SJSA1 (cell line): Measurements from ENCODE around the gene MRPS24. TPM values are rescaled to one million over a fixed set of nuclear protein-coding genes. Genes with fewer than 3 reads are reported as not detected.

ENCODE experiments used
- DNase-seq, 2 experiments: peaks; one replicate each; pipeline ENCODE4 v3.0.0-alpha.2; 2015 to 2020; ENCODE audit warnings: low spot score in 2 of 2, low read depth in 1 of 2
- H3K27ac ChIP-seq: fragments of 250-450 bp; sonication (Bioruptor Pico); 2 replicates; pipeline ENCODE4 v1.5.1; 2020; ENCODE audit warnings: mild to moderate bottlenecking, moderate library complexity
- H3K27me3 ChIP-seq: fragments of 250-450 bp; sonication (Bioruptor Pico); replicated peaks from 2 replicates; pipeline ENCODE4 v1.5.1; 2020; ENCODE audit warnings: mild to moderate bottlenecking, moderate library complexity
- H3K36me3 ChIP-seq: fragments of 250-450 bp; sonication (Bioruptor Pico); 2 replicates; pipeline ENCODE4 v1.5.1; 2020; ENCODE audit warnings: mild to moderate bottlenecking
- H3K4me1 ChIP-seq: fragments of 250-450 bp; sonication (Bioruptor Pico); replicated peaks from 2 replicates; pipeline ENCODE4 v1.6.1; 2021; ENCODE audit warnings: mild to moderate bottlenecking
- H3K4me3 ChIP-seq: fragments of 250-450 bp; sonication (Bioruptor Pico); 2 replicates; pipeline ENCODE4 v1.5.1; 2020; ENCODE audit warnings: mild to moderate bottlenecking
- H3K9me3 ChIP-seq: fragments of 250-450 bp; sonication (Bioruptor Pico); replicated peaks from 2 replicates; pipeline ENCODE4 v1.5.1; 2020; ENCODE audit warnings: mild to moderate bottlenecking
- total RNA-seq: library from RNA; depleted of rRNA; stranded (reverse); fragments of >200 nt; shearing (Covaris generic); gene quantifications from 2 replicates; pipeline ENCODE4 v1.2.3, GENCODE V29; 2014

Gene MRPS24
- total RNA-seq, 1 experiment from 2014 or later = 146 TPM

DNA sequence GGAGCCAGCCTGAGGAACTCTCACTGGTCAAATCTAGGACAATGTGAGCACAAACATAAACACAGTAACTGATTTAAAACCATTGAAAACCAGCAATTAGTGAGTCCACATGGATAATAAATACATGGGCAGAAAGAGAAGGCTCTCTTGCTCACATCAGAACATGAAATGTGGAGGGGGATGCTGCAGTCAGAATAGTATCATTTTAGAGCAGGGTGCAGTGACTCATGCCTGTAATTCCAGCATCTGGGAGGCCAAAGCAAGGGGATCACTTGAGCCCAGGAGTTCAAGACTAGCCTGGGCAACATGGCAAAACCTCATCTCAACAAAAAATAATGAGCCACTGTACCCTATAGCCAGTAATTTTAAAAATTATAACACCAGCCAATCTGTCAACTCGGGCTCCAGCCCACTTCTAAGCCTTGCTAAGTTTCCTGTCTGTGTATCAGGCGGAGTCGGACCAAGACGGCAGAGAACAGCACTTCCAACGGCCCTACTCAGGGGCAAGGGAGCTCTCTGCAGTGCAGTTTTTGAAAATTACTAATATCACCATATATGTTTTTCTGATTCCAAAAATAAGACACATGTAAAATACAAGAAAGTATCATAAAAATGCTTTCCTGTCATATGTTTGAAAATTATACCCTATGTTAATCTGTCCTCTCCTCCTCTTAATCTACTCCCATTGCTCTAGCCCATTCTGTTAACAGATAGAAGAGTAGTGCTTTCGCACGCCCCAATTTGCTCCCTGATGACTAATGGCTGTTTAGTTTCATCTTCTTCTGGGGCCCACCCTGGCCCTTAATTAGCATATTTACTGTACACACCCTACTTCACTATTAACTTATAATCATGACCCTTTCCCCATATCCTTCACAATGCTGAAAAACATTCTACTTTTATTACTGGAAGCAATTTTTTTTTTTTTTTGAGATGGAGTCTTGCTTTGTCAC lies 20.0 kb upstream of the MRPS24 start:
- H3K9me3 ChIP-seq = no peaks in the 10 kb centered on the region
- H3K4me3 ChIP-seq = no peak overlapping the region
- H3K4me1 ChIP-seq = peaks cover 10% of the 10 kb centered on the region
- DNase-seq = no peak
- no peaks in the 10 kb centered on the region for H3K27me3 ChIP-seq
- peaks cover 16% of the 10 kb centered on the region for H3K36me3 ChIP-seq
- H3K27ac ChIP-seq = no peak overlapping the region

DNA sequence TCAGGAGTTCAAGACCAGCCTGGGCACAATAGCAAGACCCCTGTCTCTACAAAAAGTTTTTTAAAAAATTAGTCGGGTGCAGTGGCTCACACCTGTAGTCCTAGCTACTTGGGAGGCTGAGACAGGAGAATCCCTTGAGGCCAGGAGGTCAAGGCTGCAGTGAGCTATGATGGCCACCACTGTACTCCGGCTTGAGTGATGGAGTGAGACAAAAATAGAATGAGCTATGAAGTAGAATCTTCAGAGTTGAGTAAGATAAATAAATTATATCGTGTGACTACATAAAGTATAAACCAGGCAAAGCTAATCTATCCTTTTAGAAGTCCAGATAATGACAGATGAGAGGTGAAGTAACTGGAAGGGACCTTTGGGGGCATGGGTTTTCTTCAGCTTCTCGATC lies 15.3 kb upstream of the MRPS24 start:
- no peaks in the 10 kb centered on the region for H3K27me3 ChIP-seq
- H3K27ac ChIP-seq = no peak overlapping the region
- peaks cover 45% of the 10 kb centered on the region for H3K36me3 ChIP-seq
- H3K4me1 ChIP-seq = peaks cover 34% of the 10 kb centered on the region
- no peak overlapping the region for H3K4me3 ChIP-seq
- DNase-seq = no peak
- no peaks in the 10 kb centered on the region for H3K9me3 ChIP-seq

DNA sequence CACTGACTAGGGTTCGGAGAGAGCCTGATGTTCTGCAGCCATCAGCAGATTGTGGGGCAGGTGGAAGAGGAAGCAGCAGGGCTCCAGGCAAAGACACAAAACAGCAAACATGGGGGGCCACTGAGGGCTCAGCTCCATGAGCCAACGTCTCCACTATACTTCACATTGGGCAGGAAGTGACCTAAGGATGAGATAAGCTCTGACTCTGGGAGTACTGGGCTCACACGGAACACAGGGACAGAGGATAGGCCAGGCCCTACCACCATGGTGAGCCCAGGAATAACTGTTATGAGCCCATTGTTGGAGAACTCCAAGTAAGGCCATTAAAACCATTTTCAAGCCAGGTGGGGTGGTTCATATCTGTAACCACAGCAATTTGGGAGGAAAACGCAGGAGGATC lies 14.9 kb upstream of the MRPS24 start:
- Histone ChIP-seq H3K36me3 (peaks cover 47% of the 10 kb centered on the region), H3K9me3 (no peaks in the 10 kb centered on the region), H3K27ac (no peak overlapping the region), H3K27me3 (no peaks in the 10 kb centered on the region), H3K4me3 (no peak overlapping the region), H3K4me1 (peaks cover 30% of the 10 kb centered on the region)
- DNase-seq = no peak

DNA sequence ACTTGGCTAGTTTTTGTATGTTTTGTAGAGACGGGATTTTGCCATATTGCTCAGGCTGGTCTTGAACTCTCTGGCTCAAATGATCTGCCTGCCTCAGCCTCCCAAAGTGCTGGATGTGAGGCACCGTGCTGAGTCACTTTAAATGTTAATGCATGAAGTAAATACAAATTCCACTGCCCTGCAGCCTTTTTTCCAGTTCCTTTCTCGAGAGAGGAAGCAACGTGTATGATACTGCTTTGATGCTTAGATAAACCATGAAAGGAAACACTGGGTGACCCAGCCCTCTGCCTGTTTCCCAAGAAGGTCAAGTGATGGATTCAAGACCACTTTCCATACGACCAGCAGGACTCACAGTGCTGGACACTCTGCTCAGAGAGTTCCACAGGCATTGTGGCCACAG lies 11.3 kb upstream of the MRPS24 start:
- no peak overlapping the region for H3K27ac ChIP-seq

DNA sequence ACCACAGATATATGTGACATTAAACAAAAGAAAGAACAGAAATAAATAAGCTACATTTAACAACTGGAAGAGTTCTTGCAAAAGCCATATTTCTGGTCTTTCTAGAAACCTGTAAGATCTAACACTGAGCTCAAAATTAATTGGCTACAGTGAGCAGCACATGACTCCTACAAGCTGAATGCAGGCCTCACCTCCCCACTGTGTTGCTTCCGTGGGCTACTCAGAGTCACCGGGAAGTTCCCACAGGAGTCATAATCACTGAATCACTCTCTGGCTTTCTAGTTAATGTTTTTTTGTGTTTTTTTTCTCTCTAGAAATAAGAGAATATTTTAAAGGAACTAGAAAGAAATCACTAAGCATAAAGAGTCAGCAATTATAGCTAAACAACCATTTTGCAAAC lies 10.2 kb upstream of the MRPS24 start:
- Histone ChIP-seq H3K4me1 (peaks cover 26% of the 10 kb centered on the region), H3K27ac (no peak overlapping the region), H3K36me3 (peaks cover 77% of the 10 kb centered on the region)

More for the DNA sequence above, 11.3 kb upstream of the MRPS24 start:
- Histone ChIP-seq H3K27me3 (no peaks in the 10 kb centered on the region), H3K9me3 (no peaks in the 10 kb centered on the region), H3K4me1 (peaks cover 26% of the 10 kb centered on the region), H3K36me3 (peaks cover 71% of the 10 kb centered on the region), H3K4me3 (no peak overlapping the region)
- peak in 1 of 2 experiments; percentile 31 for DNase-seq

DNA sequence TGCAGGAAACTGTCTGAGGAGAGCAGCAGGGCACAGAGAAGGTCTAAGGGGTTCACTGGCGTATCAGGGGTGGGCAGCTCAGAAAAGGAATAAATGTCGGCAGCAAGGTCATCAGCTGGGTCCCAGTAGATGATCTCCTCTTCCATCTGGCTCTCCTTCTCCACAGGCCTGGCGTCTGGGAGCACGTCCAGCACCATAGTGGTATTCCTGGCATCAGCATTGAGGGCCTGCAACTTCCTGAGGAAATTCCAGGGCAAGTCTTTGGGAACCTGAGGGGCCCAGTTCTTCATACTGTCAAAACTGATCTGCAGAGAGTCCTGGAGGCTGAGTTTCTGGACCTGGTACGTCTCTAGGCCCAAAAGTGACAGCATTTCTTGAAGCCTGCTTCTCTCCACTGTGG lies 9.6 kb upstream of the MRPS24 start:
- Histone ChIP-seq H3K27ac (no peak overlapping the region), H3K9me3 (no peaks in the 10 kb centered on the region), H3K4me3 (no peak overlapping the region), H3K36me3 (peaks cover 70% of the 10 kb centered on the region), H3K4me1 (peaks cover 28% of the 10 kb centered on the region), H3K27me3 (no peaks in the 10 kb centered on the region)
- no peak for DNase-seq

More for the DNA sequence above, 10.2 kb upstream of the MRPS24 start:
- Histone ChIP-seq H3K4me3 (no peak overlapping the region), H3K9me3 (no peaks in the 10 kb centered on the region), H3K27me3 (no peaks in the 10 kb centered on the region)
- no peak for DNase-seq

DNA sequence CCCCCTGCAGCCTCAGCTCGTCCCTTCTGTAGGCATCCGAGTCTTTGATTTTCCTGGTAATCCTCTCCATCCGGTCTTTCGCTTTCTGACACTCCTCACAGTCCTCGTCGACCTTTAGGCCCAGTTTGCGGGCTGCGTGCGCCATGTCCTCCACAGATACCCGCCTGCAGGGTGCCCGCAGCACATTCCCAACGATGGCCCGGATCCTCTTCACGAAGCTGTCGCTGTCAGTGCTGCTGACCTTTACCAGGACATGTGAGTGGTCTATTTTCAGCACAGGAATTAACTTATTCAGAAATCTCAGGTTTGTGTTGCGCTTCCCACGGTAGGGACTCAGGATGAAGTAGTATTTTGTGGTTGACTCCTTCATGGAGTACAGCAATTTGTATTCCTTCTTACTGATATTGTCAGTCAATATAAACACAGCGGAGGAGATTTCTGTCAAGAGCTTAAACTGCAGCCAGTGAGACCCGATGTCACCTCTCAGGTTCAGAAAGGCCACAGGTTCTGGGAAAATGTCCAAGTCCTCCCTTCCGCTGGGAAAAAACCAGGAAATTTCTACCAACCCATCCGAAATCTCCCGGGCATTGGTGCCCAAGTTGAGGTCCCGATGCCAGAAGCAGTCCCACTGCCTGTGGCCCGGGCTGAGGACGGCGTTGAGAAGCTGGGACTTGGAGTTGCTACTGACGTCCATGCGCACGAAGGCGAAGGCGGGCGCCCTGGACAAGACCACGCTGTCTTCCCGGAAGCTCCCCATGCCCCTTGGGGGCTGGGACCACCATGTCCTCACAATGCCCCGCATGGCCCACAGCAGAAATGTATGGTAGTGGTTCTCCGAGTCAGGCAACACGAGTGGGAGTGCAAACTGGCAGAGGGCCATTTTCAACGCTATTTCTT lies 8.9 kb upstream of the MRPS24 start:
- Histone ChIP-seq H3K27me3 (no peaks in the 10 kb centered on the region), H3K36me3 (peaks cover 66% of the 10 kb centered on the region), H3K9me3 (no peaks in the 10 kb centered on the region), H3K4me1 (peaks cover 35% of the 10 kb centered on the region), H3K4me3 (no peak overlapping the region), H3K27ac (no peak overlapping the region)
- DNase-seq = no peak

DNA sequence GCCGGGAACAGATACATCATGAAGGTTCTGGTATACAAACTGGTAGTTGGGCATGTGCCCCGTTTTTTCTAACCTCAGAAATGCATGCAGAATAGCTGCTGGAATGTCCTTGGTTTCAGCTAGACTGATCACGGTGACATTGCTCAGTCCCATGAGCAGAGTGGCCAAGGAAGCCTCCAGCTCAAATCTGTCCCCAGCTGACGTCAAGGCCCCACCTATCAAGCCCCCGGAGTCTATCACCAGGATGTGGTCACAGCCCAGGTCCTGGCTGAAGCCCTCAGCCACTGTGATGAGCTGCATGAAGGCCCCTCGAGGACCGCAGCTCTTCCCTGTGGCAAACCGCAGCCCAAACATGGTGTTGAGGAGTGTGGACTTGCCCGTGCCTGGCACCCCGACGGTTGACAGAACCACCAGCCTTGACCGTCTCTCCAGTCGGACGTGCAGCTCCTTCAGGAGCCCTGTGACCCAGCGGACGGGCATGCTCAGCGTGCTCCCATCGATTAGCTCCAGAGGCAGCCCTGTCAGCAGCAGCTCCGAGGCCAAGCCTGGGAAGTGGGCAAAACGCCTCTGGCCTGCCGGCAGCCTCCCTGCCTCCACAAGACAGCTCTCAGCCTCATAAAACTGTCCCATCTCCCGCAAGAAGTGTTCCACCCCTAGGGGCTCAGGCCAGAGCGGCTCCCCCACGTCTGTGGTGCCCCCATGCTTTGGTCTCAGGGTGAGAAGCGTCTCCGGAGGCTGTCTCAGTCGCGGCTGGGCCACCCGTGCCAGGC lies 7.8 kb upstream of the MRPS24 start:
- no peak for DNase-seq
- Histone ChIP-seq H3K4me3 (no peak overlapping the region), H3K27me3 (no peaks in the 10 kb centered on the region), H3K9me3 (no peaks in the 10 kb centered on the region), H3K4me1 (peaks cover 41% of the 10 kb centered on the region), H3K27ac (no peak overlapping the region), H3K36me3 (peaks cover 66% of the 10 kb centered on the region)

DNA sequence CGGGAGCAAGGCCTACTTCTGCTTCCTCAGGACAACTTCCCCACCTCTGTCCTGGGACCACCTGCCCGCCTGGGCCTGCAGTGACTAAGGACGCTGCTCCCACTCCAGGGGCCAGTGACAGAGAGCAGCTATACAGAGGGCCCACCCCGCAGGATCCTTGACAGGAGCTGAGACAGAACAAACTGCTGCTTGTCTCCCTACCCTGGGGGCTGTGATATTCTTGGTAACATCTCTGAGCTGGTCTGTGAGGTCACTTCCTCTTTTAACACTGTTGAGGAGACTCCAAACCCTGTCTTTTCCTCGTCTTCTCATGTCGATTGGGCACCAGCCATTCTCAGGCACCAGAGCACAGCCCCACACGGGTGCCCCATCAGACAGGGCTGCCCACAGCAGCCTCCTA lies 6.9 kb upstream of the MRPS24 start:
- peaks cover 38% of the 10 kb centered on the region for H3K4me1 ChIP-seq
- DNase-seq = no peak
- peaks cover 60% of the 10 kb centered on the region for H3K36me3 ChIP-seq
- H3K27ac ChIP-seq = no peak overlapping the region
- no peaks in the 10 kb centered on the region for H3K9me3 ChIP-seq
- H3K27me3 ChIP-seq = no peaks in the 10 kb centered on the region
- H3K4me3 ChIP-seq = no peak overlapping the region

DNA sequence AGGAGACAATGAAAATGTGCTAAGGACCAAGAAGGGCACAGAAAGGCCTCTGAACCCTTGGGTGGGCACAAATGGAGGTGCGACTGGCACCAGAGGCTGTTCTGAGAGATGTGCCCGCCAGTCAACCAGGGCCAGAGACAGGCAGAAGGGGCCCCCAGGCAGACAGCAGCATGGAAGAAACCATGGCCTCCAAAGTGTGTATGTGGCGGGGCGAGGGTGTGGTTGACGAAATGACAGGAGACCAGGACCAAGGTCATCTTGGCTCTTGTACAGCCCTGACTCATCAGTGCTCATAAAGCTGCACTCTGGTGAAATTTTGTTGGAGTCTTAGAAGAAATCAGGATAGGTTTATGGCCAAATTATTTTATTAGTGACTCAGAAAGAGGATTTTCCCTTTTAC lies 4.0 kb upstream of the MRPS24 start:
- H3K27me3 ChIP-seq = no peaks in the 10 kb centered on the region
- H3K4me3 ChIP-seq = no peak overlapping the region
- peaks cover 38% of the 10 kb centered on the region for H3K4me1 ChIP-seq
- H3K27ac ChIP-seq = peak overlapping the region; percentile 30; the same call in 1 of the 2 replicates
- DNase-seq = no peak
- H3K9me3 ChIP-seq = no peaks in the 10 kb centered on the region
- H3K36me3 ChIP-seq = peaks cover 34% of the 10 kb centered on the region

DNA sequence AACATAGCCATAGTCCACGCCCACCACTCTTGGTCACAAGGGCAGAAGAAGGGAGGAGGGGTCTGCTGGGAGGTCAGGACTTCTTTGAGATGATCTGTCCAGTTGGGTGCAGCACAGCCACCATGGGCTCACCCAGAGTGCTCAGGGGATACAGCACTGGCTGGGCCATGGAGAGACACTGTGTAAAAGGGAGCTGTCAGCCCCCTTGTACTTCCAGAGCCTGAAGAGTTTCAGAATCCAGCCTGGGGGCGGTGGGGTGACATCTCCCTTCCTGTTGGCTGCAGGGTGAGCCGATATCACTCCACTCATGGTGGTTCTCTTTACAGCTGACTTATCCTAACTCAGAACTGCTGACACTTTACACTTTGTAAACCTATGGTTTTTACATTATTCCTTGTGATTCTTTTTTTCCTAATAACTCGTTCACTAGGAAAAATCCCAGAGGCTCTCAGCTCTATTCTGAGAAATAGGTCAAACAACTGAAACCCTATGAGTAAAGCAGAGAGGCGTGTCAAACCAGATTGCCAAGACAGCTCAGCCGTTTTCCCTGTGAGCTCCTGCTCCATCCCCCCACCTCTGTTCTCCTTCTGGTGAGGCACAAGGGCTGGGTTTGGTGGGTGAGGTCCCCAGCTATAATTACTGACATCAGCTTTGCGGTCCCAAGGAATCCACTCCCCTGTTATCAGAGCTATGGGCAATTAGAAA lies 3.2 kb upstream of the MRPS24 start:
- Histone ChIP-seq H3K27ac (0 out of 2 replicates have a peak overlapping the region, but pooled peaks have one; percentile 30), H3K36me3 (peaks cover 32% of the 10 kb centered on the region), H3K4me3 (no peak overlapping the region), H3K9me3 (no peaks in the 10 kb centered on the region), H3K4me1 (peaks cover 43% of the 10 kb centered on the region), H3K27me3 (no peaks in the 10 kb centered on the region)
- peak; percentile 34 to 59 for DNase-seq

DNA sequence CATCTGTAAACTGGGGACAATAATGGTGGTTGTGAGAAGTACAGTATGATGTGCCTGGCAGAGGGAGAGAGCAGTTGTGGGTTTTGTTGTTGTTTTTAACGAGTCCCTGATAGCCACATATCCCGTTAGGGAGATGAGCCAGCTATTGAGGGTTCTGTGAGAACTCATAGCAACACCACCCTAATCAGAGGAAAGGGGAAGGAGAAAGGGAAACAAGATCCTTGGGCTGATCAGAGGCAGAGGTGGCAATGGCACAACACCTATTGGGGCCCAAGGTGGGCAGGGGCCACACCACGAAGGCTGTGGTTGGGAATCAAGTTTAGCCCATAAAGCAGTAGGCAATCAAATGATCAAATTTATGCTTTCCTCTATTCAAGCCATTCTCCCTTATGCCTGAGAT lies 1.7 kb upstream of the MRPS24 start:
- Histone ChIP-seq H3K27ac (0 out of 2 replicates have a peak overlapping the region, but pooled peaks have one; percentile 99), H3K27me3 (no peaks in the 10 kb centered on the region), H3K4me3 (no peak overlapping the region), H3K36me3 (peaks cover 28% of the 10 kb centered on the region), H3K9me3 (no peaks in the 10 kb centered on the region), H3K4me1 (peaks cover 43% of the 10 kb centered on the region)
- DNase-seq = no peak

DNA sequence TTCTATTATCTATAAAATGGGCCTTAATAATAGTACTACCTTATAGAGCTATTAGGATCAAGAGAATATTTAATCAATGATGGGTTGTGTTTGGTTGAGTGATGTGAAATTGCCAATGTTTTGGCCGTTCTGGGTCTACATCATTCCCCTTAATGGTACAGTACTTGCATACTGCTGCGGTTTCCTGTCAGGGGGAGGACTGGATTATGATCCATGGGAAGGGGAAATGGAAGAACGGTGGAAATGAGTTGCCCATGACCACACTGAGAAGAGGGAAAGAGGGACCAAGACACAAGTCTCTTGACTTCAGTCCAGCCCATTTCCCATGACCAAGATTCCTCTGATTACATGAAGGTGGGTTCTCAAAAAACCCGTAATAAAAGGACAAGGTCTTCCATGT lies 999 bp upstream of the MRPS24 start:
- Histone ChIP-seq H3K4me1 (peaks cover 43% of the 10 kb centered on the region), H3K4me3 (peak overlapping the region; percentile 63), H3K9me3 (no peaks in the 10 kb centered on the region), H3K36me3 (peaks cover 26% of the 10 kb centered on the region), H3K27ac (peak overlapping the region; percentile 99), H3K27me3 (no peaks in the 10 kb centered on the region)
- DNase-seq = no peak
